ENCODE results near the gene SHROOM1.

The SHROOM1 gene

GRCh38 chr5:132788990-132789886 is 41.2 kb downstream of the SHROOM1 start:
- TF ChIP-seq TEAD4 (IDR thresholded peaks at IDR 0.05), result no peak

- TF ChIP-seq ZBTB7A (IDR thresholded peaks at IDR 0.05; ENCODE audit: low read depth) (no peak), FOXM1 (IDR thresholded peaks at IDR 0.05; ENCODE audit: borderline replicate concordance, low read depth) (no peak), USF1 (IDR thresholded peaks at IDR 0.05) (no peak), EP300 (IDR thresholded peaks at IDR 0.05; ENCODE audit: borderline replicate concordance) (no peak), TEAD4 (IDR thresholded peaks at IDR 0.05) (no peak), EGR1 (IDR thresholded peaks at IDR 0.05) (no peak), TCF12 (IDR thresholded peaks at IDR 0.05; ENCODE audit: low read depth) (no peak), CREB1 (IDR thresholded peaks at IDR 0.05; ENCODE audit: low read depth) (no peak), MAX (IDR thresholded peaks at IDR 0.05) (no peak), CEBPB (IDR thresholded peaks at IDR 0.05) (no peak), NFIC (IDR thresholded peaks at IDR 0.05) (no peak), REST (IDR thresholded peaks at IDR 0.05; ENCODE audit: low read depth) (no peak), TAF1 (IDR thresholded peaks at IDR 0.05; ENCODE audit: low read depth) (no peak), RAD21 (IDR thresholded peaks at IDR 0.05; ENCODE audit: low read depth) (no peak), YY1 (IDR thresholded peaks at IDR 0.05; ENCODE audit: low read depth) (no peak)
Observed at GRCh38 chr5:132788508-132788907, 41.9 kb downstream of the SHROOM1 start.

- TF ChIP-seq TEAD4 (IDR thresholded peaks at IDR 0.05), result no peak
- no peak for TF ChIP-seq ZBTB7A (IDR thresholded peaks at IDR 0.05; ENCODE audit: low read depth)
- no peak for TF ChIP-seq RAD21 (IDR thresholded peaks at IDR 0.05; ENCODE audit: low read depth)
- no peak for TF ChIP-seq TCF12 (IDR thresholded peaks at IDR 0.05; ENCODE audit: low read depth)
- no peak for TF ChIP-seq USF1 (IDR thresholded peaks at IDR 0.05)
- no peak for TF ChIP-seq TAF1 (IDR thresholded peaks at IDR 0.05; ENCODE audit: low read depth)
- no peak for TF ChIP-seq CREB1 (IDR thresholded peaks at IDR 0.05; ENCODE audit: low read depth)
- TF ChIP-seq MAX (IDR thresholded peaks at IDR 0.05), result no peak
- TF ChIP-seq FOXM1 (IDR thresholded peaks at IDR 0.05; ENCODE audit: borderline replicate concordance, low read depth), result no peak
Observed at GRCh38 chr5:132787076-132787475, 43.4 kb downstream of the SHROOM1 start.

- TF ChIP-seq REST (IDR thresholded peaks at IDR 0.05; ENCODE audit: low read depth) (no peak), RAD21 (IDR thresholded peaks at IDR 0.05; ENCODE audit: low read depth) (no peak), CREB1 (IDR thresholded peaks at IDR 0.05; ENCODE audit: low read depth) (no peak), NFIC (IDR thresholded peaks at IDR 0.05) (no peak), TAF1 (IDR thresholded peaks at IDR 0.05; ENCODE audit: low read depth) (no peak), TEAD4 (IDR thresholded peaks at IDR 0.05) (no peak), FOXM1 (IDR thresholded peaks at IDR 0.05; ENCODE audit: borderline replicate concordance, low read depth) (no peak), CEBPB (IDR thresholded peaks at IDR 0.05) (no peak)
Observed at GRCh38 chr5:132785864-132786263, 44.6 kb downstream of the SHROOM1 start.

- TF ChIP-seq EP300 (IDR thresholded peaks at IDR 0.05; ENCODE audit: borderline replicate concordance) (no peak), FOXM1 (IDR thresholded peaks at IDR 0.05; ENCODE audit: borderline replicate concordance, low read depth) (no peak), TEAD4 (IDR thresholded peaks at IDR 0.05) (no peak), YY1 (IDR thresholded peaks at IDR 0.05; ENCODE audit: low read depth) (no peak), CREB1 (IDR thresholded peaks at IDR 0.05; ENCODE audit: low read depth) (no peak), ZBTB7A (IDR thresholded peaks at IDR 0.05; ENCODE audit: low read depth) (no peak), CEBPB (IDR thresholded peaks at IDR 0.05) (no peak), TCF12 (IDR thresholded peaks at IDR 0.05; ENCODE audit: low read depth) (no peak), USF1 (IDR thresholded peaks at IDR 0.05) (no peak), EGR1 (IDR thresholded peaks at IDR 0.05) (no peak), MAX (IDR thresholded peaks at IDR 0.05) (no peak), NFIC (IDR thresholded peaks at IDR 0.05) (no peak)
Observed at GRCh38 chr5:132785365-132785764, 45.1 kb downstream of the SHROOM1 start.

Measured in Ishikawa (cell line).